H9 (cell line): ENCODE results near the gene ANKS1B. TPM values are rescaled to one million over a fixed set of nuclear protein-coding genes. Genes with fewer than 3 reads are reported as not detected.

Experiments
- DNase-seq: peaks from one replicate; pipeline ENCODE4 v3.0.0-alpha.2; 2017
- H2AFZ ChIP-seq: one replicate; pipeline ENCODE4 v1.6.1; 2013; ENCODE audit warnings: mild to moderate bottlenecking, low read length, control low read depth, moderate library complexity
- H2AK5ac ChIP-seq: 2 replicates; pipeline ENCODE4 v1.6.1; 2013; ENCODE audit warnings: low read length, control low read depth, mixed read lengths; ENCODE audit not compliant: insufficient read length
- H2BK120ac ChIP-seq: one replicate; pipeline ENCODE4 v1.6.1; 2013; ENCODE audit warnings: low read depth, mild to moderate bottlenecking, low read length, control low read depth, inconsistent platforms; ENCODE audit not compliant: poor library complexity, severe bottlenecking
- H2BK12ac ChIP-seq: 2 replicates; pipeline ENCODE4 v1.6.1; 2013; ENCODE audit warnings: low read length, control low read depth, mixed read lengths, low read depth; ENCODE audit not compliant: insufficient read length
- H2BK15ac ChIP-seq: 2 replicates; pipeline ENCODE4 v1.6.1; 2013; ENCODE audit warnings: low read depth, low read length, control low read depth
- H2BK20ac ChIP-seq: one replicate; pipeline ENCODE4 v1.6.1; 2013; ENCODE audit warnings: low read depth, mild to moderate bottlenecking, low read length, control low read depth, inconsistent platforms; ENCODE audit not compliant: poor library complexity, severe bottlenecking
- H2BK5ac ChIP-seq: 2 replicates; pipeline ENCODE4 v1.6.1; 2013; ENCODE audit warnings: low read length, control low read depth, mixed read lengths; ENCODE audit not compliant: insufficient read length
- H3K14ac ChIP-seq: 2 replicates; pipeline ENCODE4 v1.6.1; 2013; ENCODE audit warnings: low read length, control low read depth; ENCODE audit not compliant: insufficient read depth
- H3K18ac ChIP-seq: 2 replicates; pipeline ENCODE4 v1.6.1; 2013; ENCODE audit warnings: low read depth, mild to moderate bottlenecking, mixed read lengths, low read length, control low read depth; ENCODE audit not compliant: insufficient read length
- H3K23ac ChIP-seq: 2 replicates; pipeline ENCODE4 v1.6.1; 2013; ENCODE audit warnings: low read length, control low read depth, mixed read lengths, low read depth; ENCODE audit not compliant: insufficient read length
- H3K23me2 ChIP-seq: 2 replicates; pipeline ENCODE4 v1.6.1; 2013; ENCODE audit warnings: low read depth, mild to moderate bottlenecking, mixed read lengths, low read length, control low read depth; ENCODE audit not compliant: insufficient read length, poor library complexity, severe bottlenecking
- H3K27ac ChIP-seq: 2 replicates; pipeline ENCODE4 v1.5.1; 2013; ENCODE audit warnings: low read length, control low read depth, mixed read lengths, low read depth; ENCODE audit not compliant: insufficient read length
- H3K27me3 ChIP-seq: 2 replicates; pipeline ENCODE4 v1.6.1; 2013; ENCODE audit warnings: low read length, control low read depth, inconsistent platforms; ENCODE audit not compliant: insufficient read depth
- H3K4ac ChIP-seq: 2 replicates; pipeline ENCODE4 v1.6.1; 2013; ENCODE audit warnings: low read depth, mild to moderate bottlenecking, control low read depth, inconsistent platforms, low read length, moderate library complexity
- H3K4me1 ChIP-seq: 2 replicates; pipeline ENCODE4 v1.6.1; 2013; ENCODE audit warnings: low read length, control low read depth, inconsistent platforms; ENCODE audit not compliant: insufficient read depth
- H3K4me2 ChIP-seq: 2 replicates; pipeline ENCODE4 v1.6.1; 2013; ENCODE audit warnings: low read length, control low read depth, mixed read lengths; ENCODE audit not compliant: insufficient read length, insufficient read depth
- H3K56ac ChIP-seq: 2 replicates; pipeline ENCODE4 v1.6.1; 2013; ENCODE audit warnings: low read depth, mild to moderate bottlenecking, mixed read lengths, low read length, control low read depth; ENCODE audit not compliant: insufficient read length
- H3K79me1 ChIP-seq: 2 replicates; pipeline ENCODE4 v1.6.1; 2013; ENCODE audit warnings: low read depth, mild to moderate bottlenecking, moderate library complexity, low read length, control low read depth, inconsistent platforms; ENCODE audit not compliant: insufficient read depth, poor library complexity, severe bottlenecking
- H3K79me2 ChIP-seq: 2 replicates; pipeline ENCODE4 v1.6.1; 2013; ENCODE audit warnings: low read length, control low read depth, inconsistent platforms; ENCODE audit not compliant: insufficient read depth
- H3K9ac ChIP-seq: 2 replicates; pipeline ENCODE4 v1.6.1; 2013; ENCODE audit warnings: low read length, control low read depth, mixed read lengths; ENCODE audit not compliant: insufficient read length; ENCODE audit errors: extremely low read depth
- H3K9me3 ChIP-seq: one replicate; pipeline ENCODE4 v1.6.1; 2013; ENCODE audit warnings: low read depth, low read length, inconsistent platforms; ENCODE audit not compliant: control insufficient read depth
- H3T11ph ChIP-seq: one replicate; pipeline ENCODE4 v1.6.1; 2013; ENCODE audit warnings: mild to moderate bottlenecking, low read length, control low read depth, inconsistent platforms
- H4K20me1 ChIP-seq: one replicate; pipeline ENCODE4 v1.6.1; 2013; ENCODE audit not compliant: control insufficient read depth, insufficient read length, insufficient read depth
- H4K5ac ChIP-seq: 2 replicates; pipeline ENCODE4 v1.6.1; 2013; ENCODE audit warnings: low read depth, mild to moderate bottlenecking, mixed read lengths, low read length, control low read depth; ENCODE audit not compliant: insufficient read length
- H4K8ac ChIP-seq: replicated peaks from 2 replicates; pipeline ENCODE4 v1.6.1; 2013; ENCODE audit warnings: low read length, control low read depth, mixed read lengths, low read depth; ENCODE audit not compliant: insufficient read length
- H4K91ac ChIP-seq: 2 replicates; pipeline ENCODE4 v1.6.1; 2013; ENCODE audit warnings: low read depth, mild to moderate bottlenecking, moderate library complexity, mixed read lengths, low read length, control low read depth; ENCODE audit not compliant: insufficient read length
- H3K27ac Mint-ChIP-seq, 3 experiments: 2 replicates in 2 of 3; 3 replicates in 1 of 3; pipeline ENCODE4 v1.8.0; 2020 to 2021; ENCODE audit warnings: mixed read lengths in 3 of 3, mild to moderate bottlenecking in 1 of 3, moderate library complexity in 1 of 3
- H3K27me3 Mint-ChIP-seq: 2 replicates; pipeline ENCODE4 v1.8.0; 2021; ENCODE audit warnings: low read depth, mild to moderate bottlenecking, moderate library complexity, mixed read lengths
- H3K36me3 Mint-ChIP-seq, 3 experiments: 2 replicates in 2 of 3; 3 replicates in 1 of 3; pipeline ENCODE4 v1.8.0; 2020 to 2021; ENCODE audit warnings: low read depth in 3 of 3, mixed read lengths in 3 of 3; ENCODE audit not compliant: insufficient read depth in 1 of 3
- H3K4me1 Mint-ChIP-seq, 2 experiments: 2 replicates each; pipeline ENCODE4 v1.8.0; 2020; ENCODE audit warnings: mixed read lengths in 2 of 2
- H3K4me3 Mint-ChIP-seq, 2 experiments: 2 replicates in 1 of 2; 3 replicates in 1 of 2; pipeline ENCODE4 v1.8.0; 2020 to 2021; ENCODE audit warnings: mild to moderate bottlenecking in 2 of 2, mixed read lengths in 2 of 2, moderate library complexity in 1 of 2
- H3K9me3 Mint-ChIP-seq, 2 experiments: 2 replicates in 1 of 2; 3 replicates in 1 of 2; pipeline ENCODE4 v1.8.0; 2020; ENCODE audit warnings: mild to moderate bottlenecking in 2 of 2, mixed read lengths in 2 of 2, moderate library complexity in 1 of 2
- WGBS: extraction: QIAGEN DNeasy Blood & Tissue Kit; methylation state at CpG from one replicate; pipeline ENCODE4 v1.1.7; 2013; ENCODE audit warnings: missing lambda C conversion rate, low lambda C conversion rate, mixed read lengths; ENCODE audit not compliant: insufficient read length; ENCODE audit errors: extremely low coverage; 5-methylcytosine and 5-hydroxymethylcytosine counted together
- total RNA-seq: library from RNA; stranded (reverse); gene quantifications from 2 replicates; pipeline ENCODE4 v1.2.1, GENCODE V29; 2021
- TF ChIP-seq, protein P1 (sequence below): fragments of 200-600 bp; sonication (generic); conservative IDR thresholded peaks from 3 replicates; pipeline ENCODE4 v1.8.0; 2021; ENCODE audit warnings: antibody characterized with exemption, mild to moderate bottlenecking

ANKS1B gene
- total RNA-seq, 1 experiment from 2014 or later, result 4.1 TPM

DNA sequence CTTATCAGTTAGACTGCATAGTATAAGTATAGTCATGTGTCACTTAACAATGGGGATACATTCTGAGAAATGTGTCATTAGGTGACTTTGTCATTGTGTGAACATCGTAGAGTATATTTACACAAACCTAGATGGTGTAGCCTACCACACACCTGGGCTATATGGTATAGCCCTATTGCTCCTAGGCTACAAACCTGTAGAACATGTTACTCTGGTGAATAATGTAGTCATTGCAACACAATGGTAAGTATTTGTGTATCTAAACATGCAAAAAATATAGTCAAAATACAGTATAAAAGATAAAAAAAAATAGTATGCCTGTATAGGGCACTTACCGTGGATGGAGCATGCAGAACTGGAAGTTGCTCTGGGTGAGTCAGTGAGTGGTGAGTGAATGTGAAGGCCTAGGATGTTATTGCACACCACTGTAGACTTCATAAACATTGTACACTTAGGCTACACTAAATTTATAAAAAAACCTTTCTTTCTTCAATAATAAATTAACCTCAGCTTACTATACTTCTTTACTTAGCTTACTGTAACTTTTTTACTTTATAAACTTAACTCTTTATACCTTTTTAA is 40.3 kb upstream of the ANKS1B start:
- Histone ChIP-seq H4K5ac (no peak overlapping the region), H2AK5ac (no peak overlapping the region), H3K18ac (no peak overlapping the region), H3K4me2 (no peak overlapping the region), H3K9ac (no peak overlapping the region), H4K8ac (no peak overlapping the region), H4K20me1 (no peaks in the 10 kb centered on the region), H3T11ph (no peak overlapping the region), H3K23me2 (no peaks in the 10 kb centered on the region), H2BK120ac (no peak overlapping the region), H2BK5ac (no peak overlapping the region), H3K27ac (no peak overlapping the region), H3K27me3 (no peaks in the 10 kb centered on the region), H4K91ac (no peak overlapping the region), H2AFZ (no peak overlapping the region), H3K23ac (no peak overlapping the region), H3K79me1 (no peaks in the 10 kb centered on the region), H3K56ac (no peak overlapping the region), H3K79me2 (no peaks in the 10 kb centered on the region), H3K4me1 (no peaks in the 10 kb centered on the region), H3K4ac (no peak overlapping the region), H3K14ac (no peak overlapping the region), H2BK20ac (no peak overlapping the region), H2BK12ac (no peak overlapping the region), H3K9me3 (no peaks in the 10 kb centered on the region), H2BK15ac (no peak overlapping the region)
- no peak overlapping the region for H3K27ac Mint-ChIP-seq
- no peaks in the 10 kb centered on the region for H3K9me3 Mint-ChIP-seq
- H3K27me3 Mint-ChIP-seq, result peaks cover 2% of the 10 kb centered on the region
- no CpG with 5 or more reads among the region's 2 CpGs for WGBS
- TF ChIP-seq, protein P1, sequence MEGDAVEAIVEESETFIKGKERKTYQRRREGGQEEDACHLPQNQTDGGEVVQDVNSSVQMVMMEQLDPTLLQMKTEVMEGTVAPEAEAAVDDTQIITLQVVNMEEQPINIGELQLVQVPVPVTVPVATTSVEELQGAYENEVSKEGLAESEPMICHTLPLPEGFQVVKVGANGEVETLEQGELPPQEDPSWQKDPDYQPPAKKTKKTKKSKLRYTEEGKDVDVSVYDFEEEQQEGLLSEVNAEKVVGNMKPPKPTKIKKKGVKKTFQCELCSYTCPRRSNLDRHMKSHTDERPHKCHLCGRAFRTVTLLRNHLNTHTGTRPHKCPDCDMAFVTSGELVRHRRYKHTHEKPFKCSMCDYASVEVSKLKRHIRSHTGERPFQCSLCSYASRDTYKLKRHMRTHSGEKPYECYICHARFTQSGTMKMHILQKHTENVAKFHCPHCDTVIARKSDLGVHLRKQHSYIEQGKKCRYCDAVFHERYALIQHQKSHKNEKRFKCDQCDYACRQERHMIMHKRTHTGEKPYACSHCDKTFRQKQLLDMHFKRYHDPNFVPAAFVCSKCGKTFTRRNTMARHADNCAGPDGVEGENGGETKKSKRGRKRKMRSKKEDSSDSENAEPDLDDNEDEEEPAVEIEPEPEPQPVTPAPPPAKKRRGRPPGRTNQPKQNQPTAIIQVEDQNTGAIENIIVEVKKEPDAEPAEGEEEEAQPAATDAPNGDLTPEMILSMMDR, result no peak
- H3K4me1 Mint-ChIP-seq, result peaks cover 2 to 3% of the 10 kb centered on the region in 2 experiments; a peak in 2 of 4 replicates
- no peak for DNase-seq
- H3K4me3 Mint-ChIP-seq, result no peak overlapping the region
- H3K36me3 Mint-ChIP-seq, result no peaks in the 10 kb centered on the region
